Measurements from ENCODE around the gene MAP3K2.

The MAP3K2 gene

DNA sequence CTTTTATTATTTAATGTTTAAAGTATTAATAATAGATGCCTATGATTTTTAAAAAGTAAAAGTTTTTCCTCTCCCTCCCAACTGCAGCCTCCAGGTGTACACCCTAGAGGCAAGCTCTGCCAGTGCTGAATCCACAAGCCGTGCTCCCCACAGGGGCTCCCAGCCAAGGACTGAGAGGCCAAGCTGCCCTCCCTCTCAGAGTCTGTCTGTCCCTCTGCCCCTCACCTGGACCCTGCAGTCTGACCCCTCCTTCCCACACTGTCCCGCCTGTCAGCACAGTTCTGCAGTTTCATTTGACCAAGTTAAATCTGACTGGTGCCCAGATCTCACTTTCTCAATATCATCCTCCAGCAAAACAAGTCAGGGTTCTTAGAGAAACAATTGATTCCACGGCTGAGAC is 15.7 kb upstream of the MAP3K2 start:
- Histone ChIP-seq H3F3A (ENCODE audit: control insufficient read depth, insufficient read depth) (0 out of 2 replicates have a peak, but pooled peaks cover 6% of the 10 kb centered on the region), H3K36me3 (ENCODE audit: control insufficient read depth, low read length) (no peaks in the 10 kb centered on the region), H3K27ac (ENCODE audit: low read depth, low read length) (no peak overlapping the region), H3K27me3 (ENCODE audit: control insufficient read depth, low read length) (0 out of 2 replicates have a peak, but pooled peaks cover 3% of the 10 kb centered on the region), H4K20me1 (ENCODE audit: control insufficient read depth, insufficient read depth, low read depth, low read length) (no peaks in the 10 kb centered on the region), H3K79me2 (ENCODE audit: control insufficient read depth, low read length) (no peaks in the 10 kb centered on the region), H3K4me1 (ENCODE audit: control insufficient read depth, low read length) (peaks cover 23% of the 10 kb centered on the region), H3K9me2 (replicated peaks; ENCODE audit: control insufficient read depth, low read length) (no peaks in the 10 kb centered on the region), H3K4me2 (ENCODE audit: low read length) (no peak overlapping the region), H3K4me3 (ENCODE audit: low read length) (no peak overlapping the region), H3K9me3 (ENCODE audit: control insufficient read depth, insufficient read depth, low read length) (no peaks in the 10 kb centered on the region)
- TF ChIP-seq, protein P1, sequence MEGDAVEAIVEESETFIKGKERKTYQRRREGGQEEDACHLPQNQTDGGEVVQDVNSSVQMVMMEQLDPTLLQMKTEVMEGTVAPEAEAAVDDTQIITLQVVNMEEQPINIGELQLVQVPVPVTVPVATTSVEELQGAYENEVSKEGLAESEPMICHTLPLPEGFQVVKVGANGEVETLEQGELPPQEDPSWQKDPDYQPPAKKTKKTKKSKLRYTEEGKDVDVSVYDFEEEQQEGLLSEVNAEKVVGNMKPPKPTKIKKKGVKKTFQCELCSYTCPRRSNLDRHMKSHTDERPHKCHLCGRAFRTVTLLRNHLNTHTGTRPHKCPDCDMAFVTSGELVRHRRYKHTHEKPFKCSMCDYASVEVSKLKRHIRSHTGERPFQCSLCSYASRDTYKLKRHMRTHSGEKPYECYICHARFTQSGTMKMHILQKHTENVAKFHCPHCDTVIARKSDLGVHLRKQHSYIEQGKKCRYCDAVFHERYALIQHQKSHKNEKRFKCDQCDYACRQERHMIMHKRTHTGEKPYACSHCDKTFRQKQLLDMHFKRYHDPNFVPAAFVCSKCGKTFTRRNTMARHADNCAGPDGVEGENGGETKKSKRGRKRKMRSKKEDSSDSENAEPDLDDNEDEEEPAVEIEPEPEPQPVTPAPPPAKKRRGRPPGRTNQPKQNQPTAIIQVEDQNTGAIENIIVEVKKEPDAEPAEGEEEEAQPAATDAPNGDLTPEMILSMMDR (IDR thresholded peaks at IDR 0.05; ENCODE audit: low read depth, low read length, poor library complexity, severe bottlenecking): no peak
- TF ChIP-seq EZH2phosphoT487 (IDR thresholded peaks at IDR 0.05; ENCODE audit: borderline replicate concordance, low read length): no peak

- H3K27ac ChIP-seq (ENCODE audit: low read depth, low read length): no peak overlapping the region
- H3K27me3 ChIP-seq (ENCODE audit: control insufficient read depth, low read length): 0 out of 2 replicates have a peak, but pooled peaks cover 3% of the 10 kb centered on the region
- no peak overlapping the region for H3K4me2 ChIP-seq (ENCODE audit: low read length)
- peaks cover 15% of the 10 kb centered on the region for H3K4me1 ChIP-seq (ENCODE audit: control insufficient read depth, low read length)
- no peaks in the 10 kb centered on the region for H4K20me1 ChIP-seq (ENCODE audit: control insufficient read depth, insufficient read depth, low read depth, low read length)
- H3K36me3 ChIP-seq (ENCODE audit: control insufficient read depth, low read length): no peaks in the 10 kb centered on the region
- no peaks in the 10 kb centered on the region for H3K79me2 ChIP-seq (ENCODE audit: control insufficient read depth, low read length)
- no peaks in the 10 kb centered on the region for H3K9me2 ChIP-seq (replicated peaks; ENCODE audit: control insufficient read depth, low read length)
- H3F3A ChIP-seq (ENCODE audit: control insufficient read depth, insufficient read depth): 0 out of 2 replicates have a peak, but pooled peaks cover 3% of the 10 kb centered on the region
- no peak for TF ChIP-seq EZH2phosphoT487 (IDR thresholded peaks at IDR 0.05; ENCODE audit: borderline replicate concordance, low read length)
- TF ChIP-seq, protein P1 (IDR thresholded peaks at IDR 0.05; ENCODE audit: low read depth, low read length, poor library complexity, severe bottlenecking): no peak
- H3K4me3 ChIP-seq (ENCODE audit: low read length): no peak overlapping the region
- no peaks in the 10 kb centered on the region for H3K9me3 ChIP-seq (ENCODE audit: control insufficient read depth, insufficient read depth, low read length)
These were observed 14.3 kb upstream of the MAP3K2 start for GRCh38 chr2:127401757-127402695.

DNA sequence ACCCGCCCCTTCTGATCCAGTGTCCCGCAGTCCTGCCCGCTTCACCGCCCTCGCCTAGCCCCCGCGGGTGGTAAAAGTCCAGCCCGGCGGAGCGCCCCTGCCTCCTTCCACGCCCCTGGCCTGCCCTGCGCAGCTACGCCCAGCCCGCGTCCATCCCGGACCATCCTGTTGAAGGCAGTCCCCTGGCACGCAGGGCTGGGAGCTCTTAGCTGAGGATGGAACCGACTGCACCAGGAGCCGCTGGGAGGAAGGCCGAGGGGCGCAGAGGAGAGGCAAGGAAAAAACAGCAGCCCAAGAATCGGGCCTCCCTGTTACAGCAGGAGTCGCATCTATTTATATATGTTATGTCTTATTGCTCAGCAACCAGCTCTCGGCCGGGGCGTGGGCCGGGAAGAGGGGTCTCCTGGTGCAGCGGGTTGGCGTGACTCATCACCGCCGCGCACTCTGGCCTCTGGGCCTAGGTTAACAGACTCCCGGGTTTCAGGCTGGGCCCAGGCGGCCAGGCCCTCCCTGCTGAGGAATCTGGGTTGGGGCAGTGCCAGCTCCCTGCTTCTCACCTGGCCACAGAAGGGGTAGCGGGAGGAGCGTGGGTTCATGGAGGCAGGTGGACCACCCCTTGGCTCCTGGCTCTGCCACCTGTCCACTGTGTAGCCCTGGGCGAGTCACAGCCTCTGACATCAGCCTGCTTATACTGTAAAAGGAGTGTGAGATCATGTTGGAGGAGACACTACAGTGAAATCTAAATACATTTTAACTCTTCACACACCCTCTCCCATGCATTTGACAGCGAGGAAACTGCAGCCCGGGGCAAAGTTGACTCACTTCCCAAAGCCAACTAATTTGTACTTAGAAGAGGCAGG is 13.4 kb upstream of the MAP3K2 start:
- H3K27me3 ChIP-seq (ENCODE audit: control insufficient read depth, low read length): 0 out of 2 replicates have a peak, but pooled peaks cover 3% of the 10 kb centered on the region
- peaks cover 15% of the 10 kb centered on the region for H3K4me1 ChIP-seq (ENCODE audit: control insufficient read depth, low read length)
- no peaks in the 10 kb centered on the region for H3K9me2 ChIP-seq (replicated peaks; ENCODE audit: control insufficient read depth, low read length)
- no peak for TF ChIP-seq EZH2phosphoT487 (IDR thresholded peaks at IDR 0.05; ENCODE audit: borderline replicate concordance, low read length)
- TF ChIP-seq, protein P1 (IDR thresholded peaks at IDR 0.05; ENCODE audit: low read depth, low read length, poor library complexity, severe bottlenecking): no peak
- no peaks in the 10 kb centered on the region for H4K20me1 ChIP-seq (ENCODE audit: control insufficient read depth, insufficient read depth, low read depth, low read length)
- no peaks in the 10 kb centered on the region for H3K9me3 ChIP-seq (ENCODE audit: control insufficient read depth, insufficient read depth, low read length)
- H3K27ac ChIP-seq (ENCODE audit: low read depth, low read length): no peak overlapping the region
- H3K36me3 ChIP-seq (ENCODE audit: control insufficient read depth, low read length): no peaks in the 10 kb centered on the region
- no peak overlapping the region for H3K4me2 ChIP-seq (ENCODE audit: low read length)
- no peaks in the 10 kb centered on the region for H3F3A ChIP-seq (ENCODE audit: control insufficient read depth, insufficient read depth)
- no peaks in the 10 kb centered on the region for H3K79me2 ChIP-seq (ENCODE audit: control insufficient read depth, low read length)
- H3K4me3 ChIP-seq (ENCODE audit: low read length): no peak overlapping the region
